ENCODE measurements around the gene XPR1. TPM values are rescaled to one million over a fixed set of nuclear protein-coding genes. Genes with fewer than 3 reads are reported as not detected.

The XPR1 gene
- polyA plus RNA-seq, 1 donor (not counting 4 experiments of a cell fraction or from before 2014, with no cell fraction given): 40.0 TPM

- H2AFZ ChIP-seq (ENCODE audit: control insufficient read depth, low read length): no peak overlapping the region
- DNase-seq (ENCODE audit: low read depth, low spot score) (no peak), FAIRE-seq (no peak)
- TF ChIP-seq, protein P1, sequence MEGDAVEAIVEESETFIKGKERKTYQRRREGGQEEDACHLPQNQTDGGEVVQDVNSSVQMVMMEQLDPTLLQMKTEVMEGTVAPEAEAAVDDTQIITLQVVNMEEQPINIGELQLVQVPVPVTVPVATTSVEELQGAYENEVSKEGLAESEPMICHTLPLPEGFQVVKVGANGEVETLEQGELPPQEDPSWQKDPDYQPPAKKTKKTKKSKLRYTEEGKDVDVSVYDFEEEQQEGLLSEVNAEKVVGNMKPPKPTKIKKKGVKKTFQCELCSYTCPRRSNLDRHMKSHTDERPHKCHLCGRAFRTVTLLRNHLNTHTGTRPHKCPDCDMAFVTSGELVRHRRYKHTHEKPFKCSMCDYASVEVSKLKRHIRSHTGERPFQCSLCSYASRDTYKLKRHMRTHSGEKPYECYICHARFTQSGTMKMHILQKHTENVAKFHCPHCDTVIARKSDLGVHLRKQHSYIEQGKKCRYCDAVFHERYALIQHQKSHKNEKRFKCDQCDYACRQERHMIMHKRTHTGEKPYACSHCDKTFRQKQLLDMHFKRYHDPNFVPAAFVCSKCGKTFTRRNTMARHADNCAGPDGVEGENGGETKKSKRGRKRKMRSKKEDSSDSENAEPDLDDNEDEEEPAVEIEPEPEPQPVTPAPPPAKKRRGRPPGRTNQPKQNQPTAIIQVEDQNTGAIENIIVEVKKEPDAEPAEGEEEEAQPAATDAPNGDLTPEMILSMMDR (optimal IDR thresholded peaks at IDR 0.05 in 1 of 3, IDR thresholded peaks at IDR 0.05 in 1 of 3, conservative IDR thresholded peaks at IDR 0.05 in 1 of 3; ENCODE audit: extremely low read depth in 1 of 3, insufficient read depth in 2 of 3, low read length in 3 of 3): no peak
- no peak for TF ChIP-seq EZH2 (IDR thresholded peaks at IDR 0.05; ENCODE audit: low read length)
- no peak overlapping the region for H3K4me3 ChIP-seq (ENCODE audit: control insufficient read depth in 2 of 3, extremely low read depth in 1 of 3, insufficient read depth in 2 of 3, low read depth in 1 of 3, low read length in 3 of 3)
- H3K36me3 ChIP-seq (ENCODE audit: control insufficient read depth in 2 of 2, extremely low read depth in 1 of 2, insufficient read depth in 2 of 2, low read length in 2 of 2): no peaks in the 10 kb centered on the region
- no peaks in the 10 kb centered on the region for H3K27me3 ChIP-seq (ENCODE audit: control insufficient read depth, extremely low read depth, insufficient read depth, low read length)
- no peak overlapping the region for H3K9ac ChIP-seq (ENCODE audit: control insufficient read depth, extremely low read depth, insufficient read depth, low read length)
- H3K9me1 ChIP-seq (ENCODE audit: control insufficient read depth, extremely low read depth, insufficient read depth, low read length): no peaks in the 10 kb centered on the region
- H3K4me1 ChIP-seq (ENCODE audit: control insufficient read depth, extremely low read depth, insufficient read depth, low read length): no peaks in the 10 kb centered on the region
- dilution Hi-C loops (cut with MboI; ENCODE audit: extremely low pct_ligation_motif_present, low sequenced_read_pairs): no loop called here
- no peaks in the 10 kb centered on the region for H3K79me2 ChIP-seq (ENCODE audit: control insufficient read depth, insufficient read depth, low read length)
- no peak overlapping the region for H3K27ac ChIP-seq (ENCODE audit: control insufficient read depth, insufficient read depth, low read length)
- H4K20me1 ChIP-seq (ENCODE audit: control insufficient read depth, extremely low read depth, insufficient read depth, low read length): no peaks in the 10 kb centered on the region
- no peaks in the 10 kb centered on the region for H3K9me3 ChIP-seq (ENCODE audit: control insufficient read depth, low read depth, low read length)
- no peak overlapping the region for H3K4me2 ChIP-seq (ENCODE audit: control insufficient read depth, extremely low read depth, insufficient read depth, low read depth, low read length)
Observed at GRCh38 chr1:180901076-180901990, 269.5 kb downstream of the XPR1 start.

GRCh38 chr1:180902541-180902940 is 270.7 kb downstream of the XPR1 start:
- H3K79me2 ChIP-seq (ENCODE audit: control insufficient read depth, insufficient read depth, low read length): no peaks in the 10 kb centered on the region
- H3K9me1 ChIP-seq (ENCODE audit: control insufficient read depth, extremely low read depth, insufficient read depth, low read length): no peaks in the 10 kb centered on the region
- H3K4me1 ChIP-seq (ENCODE audit: control insufficient read depth, extremely low read depth, insufficient read depth, low read length): no peaks in the 10 kb centered on the region
- H3K4me3 ChIP-seq (ENCODE audit: control insufficient read depth in 2 of 3, extremely low read depth in 1 of 3, insufficient read depth in 2 of 3, low read depth in 1 of 3, low read length in 3 of 3): no peak overlapping the region
- H3K9ac ChIP-seq (ENCODE audit: control insufficient read depth, extremely low read depth, insufficient read depth, low read length): no peak overlapping the region
- H4K20me1 ChIP-seq (ENCODE audit: control insufficient read depth, extremely low read depth, insufficient read depth, low read length): no peaks in the 10 kb centered on the region
- no peak overlapping the region for H2AFZ ChIP-seq (ENCODE audit: control insufficient read depth, low read length)
- no peaks in the 10 kb centered on the region for H3K9me3 ChIP-seq (ENCODE audit: control insufficient read depth, low read depth, low read length)
- DNase-seq (ENCODE audit: low read depth, low spot score) (no peak), FAIRE-seq (no peak)
- H3K27me3 ChIP-seq (ENCODE audit: control insufficient read depth, extremely low read depth, insufficient read depth, low read length): no peaks in the 10 kb centered on the region
- H3K27ac ChIP-seq (ENCODE audit: control insufficient read depth, insufficient read depth, low read length): no peak overlapping the region
- no peaks in the 10 kb centered on the region for H3K36me3 ChIP-seq (ENCODE audit: control insufficient read depth in 2 of 2, extremely low read depth in 1 of 2, insufficient read depth in 2 of 2, low read length in 2 of 2)
- dilution Hi-C loops (cut with MboI; ENCODE audit: extremely low pct_ligation_motif_present, low sequenced_read_pairs): no loop called here
- TF ChIP-seq, protein P1 (optimal IDR thresholded peaks at IDR 0.05 in 1 of 3, IDR thresholded peaks at IDR 0.05 in 1 of 3, conservative IDR thresholded peaks at IDR 0.05 in 1 of 3; ENCODE audit: extremely low read depth in 1 of 3, insufficient read depth in 2 of 3, low read length in 3 of 3): no peak
- no peak for TF ChIP-seq EZH2 (IDR thresholded peaks at IDR 0.05; ENCODE audit: low read length)
- no peak overlapping the region for H3K4me2 ChIP-seq (ENCODE audit: control insufficient read depth, extremely low read depth, insufficient read depth, low read depth, low read length)

Data from keratinocyte (primary cell).